HuH-7 (cell line): ENCODE results near the gene TBC1D14.
"Not testable (repeated sequence)": the region's sequence is repeated elsewhere in the genome, so short reads cannot be mapped to it uniquely, and the experiment has no call there.

Source experiments
- DNase-seq: peaks from one replicate; pipeline ENCODE4 v3.0.0; 2011; ENCODE audit warnings: low spot score

The TBC1D14 gene

DNA sequence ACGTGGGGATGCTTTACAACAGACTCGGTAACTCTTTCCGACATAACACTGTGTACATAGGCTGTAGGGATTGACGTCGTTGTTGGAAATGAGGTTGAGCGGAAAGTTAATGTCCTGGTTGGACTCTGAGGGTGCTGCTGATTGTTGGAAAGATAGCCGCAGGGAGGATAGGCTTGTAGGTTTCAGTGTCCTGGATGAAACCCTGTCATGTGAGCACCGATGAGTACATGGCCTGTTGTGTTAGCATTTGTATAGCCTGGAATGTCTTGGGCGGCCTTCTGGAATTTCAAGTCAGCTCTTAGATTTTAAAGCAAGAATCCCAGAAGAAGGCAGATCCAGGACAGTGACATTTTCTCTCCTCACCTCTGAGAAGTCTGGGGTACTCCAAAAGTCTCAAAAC, 63.3 kb downstream of the TBC1D14 start:
- DNase-seq: no peak

DNA sequence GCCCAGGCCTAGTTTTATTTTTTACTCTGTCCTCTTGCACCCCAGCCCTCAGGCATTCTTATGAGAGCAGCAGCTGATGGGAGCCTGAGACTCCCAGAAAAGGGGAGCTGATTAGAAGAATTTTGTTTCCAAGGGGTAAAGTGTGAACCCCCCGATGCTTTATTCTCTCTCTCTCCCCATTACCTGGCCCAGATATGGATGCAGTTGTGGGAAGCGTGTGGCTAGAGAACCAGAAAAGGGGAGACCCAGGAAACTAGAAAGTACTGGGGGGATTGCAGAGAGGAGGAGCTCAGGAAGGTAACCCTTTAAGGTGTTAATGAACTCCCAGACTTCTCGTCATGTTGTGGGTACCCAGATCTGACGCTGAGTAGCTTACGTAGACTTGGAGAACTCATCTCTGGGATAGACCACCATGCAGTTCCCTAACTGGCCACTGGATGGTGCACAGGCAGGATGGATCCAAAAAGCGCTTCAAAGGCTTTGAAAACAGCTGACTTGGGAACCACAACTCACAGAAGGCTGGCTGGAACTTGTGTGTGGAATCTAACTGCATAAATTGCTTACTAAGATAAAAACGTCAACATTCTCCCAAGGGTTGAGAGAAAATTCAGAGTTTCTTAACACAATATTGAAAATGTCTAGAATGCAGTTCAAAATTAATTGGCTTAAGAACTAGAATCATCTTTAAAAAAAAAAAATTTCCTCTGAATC, 64.7 kb downstream of the TBC1D14 start:
- DNase-seq: peak; percentile 93

DNA sequence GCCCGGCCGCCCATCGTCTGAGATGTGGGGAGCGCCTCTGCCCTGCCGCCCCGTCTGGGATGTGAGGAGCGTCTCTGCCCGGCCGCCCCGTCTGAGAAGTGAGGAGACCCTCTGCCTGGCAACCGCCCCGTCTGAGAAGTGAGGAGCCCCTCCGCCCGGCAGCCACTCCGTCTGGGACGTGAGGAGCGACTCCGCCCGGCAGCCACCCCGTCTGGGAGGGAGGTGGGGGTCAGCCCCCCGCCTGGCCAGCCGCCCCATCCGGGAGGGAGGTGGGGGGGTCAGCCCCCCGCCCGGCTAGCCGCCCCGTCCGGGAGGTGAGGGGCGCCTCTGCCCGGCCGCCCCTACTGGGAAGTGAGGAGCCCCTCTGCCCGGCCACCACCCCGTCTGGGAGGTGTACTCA, 68.2 kb downstream of the TBC1D14 start:
- not testable (repeated sequence) for DNase-seq

DNA sequence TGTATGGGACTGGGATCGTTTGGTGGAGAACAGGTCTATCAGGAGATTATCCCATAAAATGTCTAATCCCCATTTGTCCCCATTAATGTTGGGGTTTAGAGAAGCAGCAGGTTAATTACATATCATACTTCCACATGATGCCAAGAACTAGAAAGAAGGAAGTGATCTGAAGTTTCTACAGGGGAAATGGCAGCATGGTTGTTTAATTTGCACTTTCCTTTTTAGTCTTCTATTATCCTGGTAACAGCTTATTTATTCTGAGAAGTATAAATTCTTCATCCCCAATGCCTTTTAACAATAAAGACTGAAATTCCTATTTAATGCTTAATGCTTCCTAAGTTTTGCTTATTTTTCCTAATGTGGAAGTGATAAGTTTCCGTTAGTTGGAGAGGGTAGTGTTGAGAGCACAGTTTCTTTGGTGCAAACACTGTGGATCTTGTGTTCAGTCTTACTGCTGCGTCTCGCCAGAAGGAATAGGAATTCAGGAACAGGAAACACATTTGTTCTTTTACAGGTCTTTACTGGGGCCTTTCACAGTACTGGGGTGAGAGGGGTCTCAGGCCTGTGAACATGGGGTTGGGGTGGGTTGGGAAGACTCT, 74.0 kb downstream of the TBC1D14 start:
- no peak for DNase-seq

DNA sequence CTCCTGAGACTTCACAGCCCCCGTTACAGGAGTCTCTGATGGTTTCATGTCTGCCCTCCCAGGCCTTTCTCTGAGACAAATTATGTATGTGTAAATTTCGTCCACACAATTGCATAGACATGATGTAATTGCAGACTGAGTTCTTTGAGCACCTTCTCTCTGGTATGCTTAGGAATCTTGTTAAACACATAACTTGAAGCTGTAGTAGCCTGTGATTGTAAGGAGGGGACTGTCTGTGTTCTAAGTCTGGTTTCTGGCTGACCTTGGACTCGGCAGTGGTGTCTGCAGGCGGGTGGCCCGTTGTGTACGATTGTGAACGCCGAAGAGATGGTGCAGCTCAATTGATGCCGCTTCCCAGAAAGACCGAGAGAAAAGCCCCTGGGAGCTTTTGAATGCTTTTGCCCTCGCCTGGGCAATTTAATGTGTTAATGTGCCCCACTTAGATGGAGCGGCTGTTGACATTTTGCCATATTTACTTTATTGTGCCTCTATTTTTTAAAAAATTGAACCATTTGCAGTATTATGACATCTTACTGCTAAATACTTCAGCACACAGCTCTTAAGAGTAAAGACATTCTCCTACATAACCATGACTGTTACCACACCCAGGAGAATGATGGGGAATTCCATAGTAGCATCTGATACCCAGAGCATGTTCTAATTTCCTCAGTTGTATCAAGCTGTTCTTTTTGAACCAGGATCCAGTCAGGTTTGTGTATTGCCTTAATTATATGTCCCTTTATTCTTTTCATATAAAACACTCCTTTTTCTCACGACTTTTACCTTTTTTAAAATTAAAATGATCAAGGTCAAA, 75.2 kb downstream of the TBC1D14 start:
- no peak for DNase-seq

DNA sequence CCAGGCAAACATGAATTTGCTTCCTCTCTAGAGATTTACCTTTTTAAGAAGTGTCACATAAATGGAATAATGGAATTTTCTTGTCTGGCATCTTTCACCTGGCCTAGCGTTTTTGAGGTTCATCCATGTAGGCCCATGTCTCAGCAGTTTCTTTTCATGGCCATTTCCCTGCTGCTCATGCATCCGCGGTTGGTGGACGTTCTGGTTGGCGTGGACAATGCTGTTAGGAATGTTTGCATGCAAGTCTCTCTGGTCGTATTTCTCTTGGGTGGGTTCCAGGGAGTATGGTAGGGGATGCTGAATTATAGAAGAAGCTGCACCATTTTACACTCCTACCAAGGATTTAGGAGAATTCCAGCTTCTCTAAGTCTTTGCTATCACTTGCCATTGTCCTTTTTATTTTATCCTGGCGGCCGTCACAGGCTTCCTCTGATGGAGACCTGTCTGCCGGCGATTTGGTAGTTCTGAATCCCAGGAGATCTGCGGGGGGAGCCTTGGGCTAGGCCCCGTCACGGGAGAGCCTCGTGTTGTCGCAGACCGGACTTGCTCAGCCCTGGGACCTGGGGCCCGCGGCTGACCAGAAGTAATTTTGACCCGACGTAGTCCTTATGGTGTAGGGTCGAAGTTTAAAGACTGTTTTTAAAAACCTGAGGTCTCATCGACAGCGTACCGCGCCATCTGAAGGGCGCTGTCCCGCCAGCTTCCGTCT, 76.6 kb downstream of the TBC1D14 start:
- DNase-seq: no peak

DNA sequence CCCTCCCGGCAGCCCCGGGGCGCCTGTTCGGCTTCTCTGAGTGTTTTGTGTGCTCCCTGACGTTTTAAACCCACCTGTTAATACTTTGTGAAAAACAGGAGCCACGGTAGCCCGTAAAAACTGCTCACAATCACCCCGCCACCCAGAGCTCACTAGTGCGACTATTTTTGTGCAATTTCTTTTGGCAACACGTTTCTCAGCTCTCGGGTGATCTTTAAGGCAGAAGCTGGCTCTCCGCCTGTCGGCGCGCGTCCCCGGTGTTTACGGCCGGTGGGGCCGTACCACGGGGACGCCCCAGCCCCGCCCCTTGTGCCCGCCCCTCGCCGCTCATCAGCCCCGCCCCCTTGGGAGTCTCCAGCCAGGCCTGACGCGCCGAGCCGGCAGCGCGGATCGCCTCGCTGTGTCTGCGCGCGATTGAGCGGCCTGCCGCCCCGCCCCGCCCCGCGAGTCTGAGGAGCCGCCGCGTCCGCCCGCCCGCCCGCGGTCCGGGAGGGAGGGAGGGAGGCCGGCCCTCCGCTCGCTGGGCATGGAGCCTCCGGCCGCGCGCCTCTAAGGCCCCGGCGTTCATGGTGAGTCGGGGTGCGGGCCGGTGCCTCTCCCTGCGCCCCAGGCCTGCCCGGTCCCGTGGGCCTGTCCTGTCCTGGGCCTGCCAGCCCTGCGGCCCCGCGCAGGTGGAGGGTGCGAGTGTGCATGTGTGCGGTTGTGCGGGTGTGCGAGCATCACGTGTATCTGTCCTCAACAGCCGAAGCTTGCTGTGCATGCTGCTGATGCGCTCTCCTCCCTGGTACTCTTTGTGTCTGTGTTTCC, 77.4 kb downstream of the TBC1D14 start:
- peak; percentile 89 for DNase-seq

DNA sequence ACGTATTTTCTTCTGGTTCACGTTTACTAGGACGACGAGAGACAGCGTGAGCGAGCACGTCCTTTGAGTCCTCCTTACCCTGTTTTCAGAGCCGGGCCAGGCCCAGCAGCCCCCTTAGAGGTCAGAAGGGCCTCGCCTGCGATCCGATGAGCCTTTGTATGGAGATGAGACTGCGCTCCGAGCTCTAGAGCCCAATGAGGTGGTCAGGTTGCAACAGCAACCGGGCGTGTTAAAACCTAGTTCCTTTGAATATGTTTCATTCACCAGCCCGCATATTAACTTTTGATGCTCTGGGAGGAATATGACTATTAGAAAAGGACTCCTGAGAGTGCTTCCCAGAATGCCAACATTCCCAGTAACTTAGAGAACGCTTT, 77.9 kb downstream of the TBC1D14 start:
- no peak for DNase-seq

DNA sequence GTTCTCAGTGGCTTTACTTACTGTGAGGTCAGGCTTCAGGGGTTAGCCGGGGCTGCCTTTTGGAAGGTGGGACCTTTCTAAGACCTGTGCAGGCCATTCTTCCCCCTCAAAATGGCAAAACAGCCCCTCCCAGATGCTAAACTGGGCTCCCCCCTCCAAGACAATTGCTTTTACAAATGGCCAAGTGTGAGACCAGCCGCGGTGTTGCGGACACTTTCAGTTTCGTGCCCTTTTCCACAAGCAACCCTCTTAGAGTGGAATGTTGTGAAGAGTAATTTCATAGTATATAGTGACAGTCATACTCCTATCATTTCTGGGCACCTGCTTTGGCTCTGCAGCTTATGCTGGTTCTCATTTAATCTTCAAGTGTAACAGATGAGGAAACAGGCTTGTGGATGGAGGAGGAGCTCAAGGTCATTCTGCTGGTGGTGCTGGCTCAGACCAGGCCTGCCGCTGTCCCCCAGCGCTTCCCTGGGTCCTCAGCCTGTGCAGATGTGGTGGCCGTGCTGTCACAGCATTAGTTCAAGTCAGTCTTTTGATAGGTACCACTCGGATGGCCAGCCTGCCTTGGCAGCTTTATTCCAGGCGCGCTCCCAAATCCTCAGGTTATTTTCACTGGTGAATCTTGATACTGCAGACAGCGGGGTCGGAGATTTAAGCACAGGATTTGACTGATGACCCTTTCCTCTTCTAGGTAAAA, 78.5 kb downstream of the TBC1D14 start:
- DNase-seq: no peak

DNA sequence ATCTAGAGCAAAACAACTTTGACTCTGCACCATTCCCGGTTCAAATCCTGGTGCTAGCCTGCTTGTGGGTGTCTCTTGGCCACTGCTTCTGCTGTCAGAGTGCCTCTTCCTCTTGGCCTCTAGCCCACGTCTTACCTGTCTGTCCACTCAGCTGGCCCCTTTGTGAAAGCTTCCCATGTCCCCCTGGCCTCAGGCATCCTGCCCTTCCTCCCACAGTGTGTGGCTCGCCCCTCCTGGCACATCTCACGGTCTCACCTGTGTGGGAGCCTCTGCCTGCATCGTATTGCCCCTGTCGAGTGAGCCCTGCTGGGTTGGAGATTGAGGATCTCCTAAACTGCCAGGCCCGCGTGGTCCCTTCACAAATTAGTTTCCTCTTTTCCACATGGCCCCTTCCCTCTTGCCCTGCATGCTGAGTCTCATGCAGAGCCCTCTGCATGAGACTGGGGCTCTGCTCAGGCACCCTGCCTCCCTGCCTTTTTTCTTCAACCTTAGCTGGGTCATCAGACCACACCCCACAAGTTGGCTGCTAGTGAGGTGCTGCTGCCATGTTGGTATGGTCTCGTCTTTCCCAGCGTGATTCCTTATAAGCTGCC, 79.8 kb downstream of the TBC1D14 start:
- DNase-seq: no peak

DNA sequence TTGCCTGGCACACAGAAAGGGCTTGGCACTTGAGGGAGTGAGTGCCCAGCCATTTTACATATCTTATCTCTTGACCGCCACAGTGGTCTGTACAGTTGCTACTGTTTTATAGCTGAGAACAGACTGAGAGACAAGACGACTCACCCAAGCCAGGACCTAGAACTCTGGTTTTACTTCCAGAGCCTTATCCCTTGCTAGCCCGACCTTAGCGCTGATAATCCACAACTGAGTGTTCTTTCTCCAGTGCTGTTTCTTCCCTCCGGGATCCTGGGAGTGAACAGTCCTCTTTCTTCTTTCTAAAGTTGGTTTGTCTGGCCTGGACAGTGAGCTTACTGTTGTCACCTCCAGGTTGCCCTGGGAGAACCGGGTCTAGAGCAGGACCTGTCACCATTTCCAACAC, 81.0 kb downstream of the TBC1D14 start:
- DNase-seq: no peak

DNA sequence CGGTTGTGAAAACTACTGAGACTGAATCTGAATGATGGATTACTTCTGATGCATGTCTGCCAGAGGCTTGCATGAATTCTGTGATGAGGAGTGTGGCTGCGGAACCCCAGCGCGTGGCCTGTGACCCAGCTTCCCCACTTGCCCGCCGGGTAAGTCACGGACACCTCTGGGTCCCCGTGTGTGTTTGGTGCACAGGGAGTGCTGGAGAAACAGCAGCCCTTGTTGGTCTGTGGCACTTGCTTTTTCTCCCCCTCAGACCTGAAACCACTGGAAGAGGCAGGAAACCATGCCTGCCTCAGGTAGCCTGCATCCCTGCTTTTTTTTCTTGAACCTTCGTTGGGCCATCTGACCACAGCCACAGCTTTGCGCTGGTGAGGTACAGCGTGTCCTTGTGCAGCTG, 81.6 kb downstream of the TBC1D14 start:
- DNase-seq: no peak

DNA sequence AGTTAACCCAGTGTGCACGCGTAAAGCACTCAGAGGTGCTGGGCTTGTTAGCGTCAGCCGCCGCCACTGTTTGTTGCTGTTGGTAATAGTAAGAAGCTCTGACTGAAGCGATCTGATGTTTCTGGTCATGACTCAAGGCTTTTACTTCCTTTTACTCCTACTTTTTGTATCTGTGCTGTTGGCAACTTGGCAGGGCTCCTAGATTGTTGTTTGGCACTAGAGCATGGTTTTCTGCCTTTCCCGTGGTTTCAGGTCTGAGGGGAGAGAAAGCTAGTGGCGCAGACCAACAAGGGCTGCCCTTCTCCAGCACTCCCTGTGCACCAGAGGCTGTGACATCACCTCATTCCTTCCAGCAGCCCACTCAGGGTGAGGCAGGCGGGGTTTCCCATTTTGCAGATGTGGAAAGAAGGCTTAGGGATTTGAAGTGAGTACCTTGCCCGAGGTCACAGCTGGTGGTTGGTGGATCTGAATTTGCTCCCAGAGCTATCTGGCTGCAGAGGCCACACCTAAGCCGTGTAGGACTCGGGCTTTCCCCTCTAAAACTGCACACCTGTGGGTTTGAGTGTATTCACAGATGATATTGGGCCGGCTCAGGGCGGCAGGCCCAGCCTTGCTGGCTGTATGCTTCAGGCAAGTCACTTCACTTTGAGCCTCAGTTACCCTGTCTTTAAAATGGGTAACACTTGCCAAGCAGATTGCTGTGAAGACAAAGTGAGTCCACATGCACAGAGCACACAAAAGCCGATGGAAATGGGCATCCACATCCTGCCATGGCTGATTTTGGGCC, 82.3 kb downstream of the TBC1D14 start:
- no peak for DNase-seq

DNA sequence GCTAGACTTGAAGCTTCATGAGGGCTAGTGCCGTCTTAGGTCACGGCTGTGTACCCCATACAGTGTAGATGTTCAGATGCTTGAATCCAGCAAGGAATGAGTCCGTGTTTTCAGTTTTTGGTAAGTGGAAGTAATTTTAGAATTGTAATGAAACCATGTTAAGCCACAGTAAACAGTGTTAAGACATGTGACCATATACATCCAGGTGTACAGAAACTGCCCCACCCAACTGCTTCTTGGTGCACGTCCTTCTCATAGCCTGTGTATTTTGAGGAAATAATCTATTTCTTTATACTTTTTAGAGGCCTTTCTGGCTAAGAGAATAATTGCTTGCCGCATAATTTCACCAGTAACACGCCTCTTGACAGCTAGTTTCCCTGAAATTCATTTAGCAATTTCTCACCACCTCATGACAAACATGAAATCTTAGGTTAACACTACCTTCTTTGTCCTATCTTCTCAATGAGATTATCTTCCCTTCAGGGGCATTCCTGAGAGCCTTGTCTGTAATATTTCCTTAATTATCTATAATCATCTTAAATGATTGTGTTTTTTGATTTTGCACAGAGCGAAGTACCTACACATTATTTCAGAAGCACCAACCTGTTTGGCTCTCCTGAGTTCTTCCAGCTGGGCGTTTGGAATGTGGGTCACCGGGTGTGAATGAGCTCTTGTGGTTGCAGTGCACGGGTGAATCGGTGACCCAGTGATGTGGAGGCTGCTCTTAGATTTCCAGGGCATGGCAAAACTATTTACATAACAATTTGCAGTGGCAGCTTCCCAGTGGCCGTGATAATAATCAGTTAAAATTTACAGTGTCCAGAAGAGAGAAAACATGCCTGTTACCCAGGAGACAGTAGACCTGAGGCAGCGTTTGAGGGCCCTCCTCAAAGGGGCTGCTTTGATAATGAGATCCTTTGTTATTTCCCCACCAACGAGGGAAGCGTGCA, 83.4 kb downstream of the TBC1D14 start:
- no peak for DNase-seq

DNA sequence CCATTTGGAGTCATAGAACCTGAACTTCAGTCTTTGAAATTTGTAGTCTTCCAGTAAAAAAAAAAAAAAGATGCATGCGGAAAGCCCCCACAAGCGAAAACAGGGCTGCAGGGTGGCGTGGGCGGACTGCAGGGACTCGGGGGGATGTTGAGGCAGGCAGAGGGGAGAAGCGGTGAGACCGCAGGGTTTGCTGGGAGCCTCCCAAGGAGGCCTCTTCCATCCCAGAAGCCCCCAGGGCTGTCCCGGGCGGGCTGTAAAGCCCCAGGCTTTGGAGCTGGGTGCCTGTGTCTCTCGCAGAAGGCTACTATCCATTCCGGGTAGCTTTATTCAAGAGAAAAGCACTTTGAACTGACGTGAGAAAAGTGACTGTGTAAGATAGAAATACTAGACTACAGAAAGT, 86.9 kb downstream of the TBC1D14 start:
- DNase-seq: no peak

DNA sequence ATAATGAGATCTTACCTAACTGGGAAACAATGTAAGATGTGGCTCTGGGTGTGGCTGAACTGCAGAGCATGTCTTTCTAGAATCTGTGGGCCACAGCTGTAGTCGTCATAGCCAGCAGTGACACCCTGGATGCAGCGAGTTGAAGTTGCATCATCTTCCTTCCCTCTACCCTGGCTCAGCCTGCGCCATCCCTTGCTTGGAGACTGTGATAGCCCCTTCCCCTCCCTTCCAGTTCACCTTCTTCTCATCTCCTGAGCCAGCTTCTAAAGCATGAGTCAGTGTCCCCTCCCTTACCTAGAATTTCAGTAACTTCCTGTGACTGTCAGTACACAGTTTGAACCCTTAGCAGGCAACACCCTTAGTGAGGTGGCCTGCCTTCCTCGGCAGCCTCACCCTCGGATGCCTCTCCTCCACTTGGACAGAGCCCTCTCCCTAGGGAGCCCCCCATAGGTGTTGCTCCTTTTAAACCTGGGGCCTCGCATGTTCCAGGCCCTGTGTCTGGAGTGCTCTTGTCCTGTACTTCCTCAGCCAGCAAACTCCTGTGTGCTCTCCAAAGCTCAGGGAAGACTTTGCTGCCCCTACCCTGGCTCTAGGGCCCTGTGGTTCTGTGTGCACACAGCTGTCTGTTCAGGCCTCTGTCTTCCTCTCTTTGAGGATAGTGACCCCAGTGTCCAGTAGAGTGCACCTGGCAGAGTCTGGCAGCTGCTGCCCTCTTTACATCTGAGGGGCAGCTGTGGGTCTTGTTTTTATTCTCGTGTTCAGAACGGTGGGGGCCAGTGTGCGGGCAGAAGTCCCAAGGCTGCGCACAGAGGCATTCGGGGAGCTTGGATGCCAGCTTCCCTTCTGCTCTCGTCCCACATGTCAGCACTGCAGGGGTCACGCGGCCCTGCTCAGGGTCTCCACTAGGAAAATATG, 89.8 kb downstream of the TBC1D14 start:
- no peak for DNase-seq

DNA sequence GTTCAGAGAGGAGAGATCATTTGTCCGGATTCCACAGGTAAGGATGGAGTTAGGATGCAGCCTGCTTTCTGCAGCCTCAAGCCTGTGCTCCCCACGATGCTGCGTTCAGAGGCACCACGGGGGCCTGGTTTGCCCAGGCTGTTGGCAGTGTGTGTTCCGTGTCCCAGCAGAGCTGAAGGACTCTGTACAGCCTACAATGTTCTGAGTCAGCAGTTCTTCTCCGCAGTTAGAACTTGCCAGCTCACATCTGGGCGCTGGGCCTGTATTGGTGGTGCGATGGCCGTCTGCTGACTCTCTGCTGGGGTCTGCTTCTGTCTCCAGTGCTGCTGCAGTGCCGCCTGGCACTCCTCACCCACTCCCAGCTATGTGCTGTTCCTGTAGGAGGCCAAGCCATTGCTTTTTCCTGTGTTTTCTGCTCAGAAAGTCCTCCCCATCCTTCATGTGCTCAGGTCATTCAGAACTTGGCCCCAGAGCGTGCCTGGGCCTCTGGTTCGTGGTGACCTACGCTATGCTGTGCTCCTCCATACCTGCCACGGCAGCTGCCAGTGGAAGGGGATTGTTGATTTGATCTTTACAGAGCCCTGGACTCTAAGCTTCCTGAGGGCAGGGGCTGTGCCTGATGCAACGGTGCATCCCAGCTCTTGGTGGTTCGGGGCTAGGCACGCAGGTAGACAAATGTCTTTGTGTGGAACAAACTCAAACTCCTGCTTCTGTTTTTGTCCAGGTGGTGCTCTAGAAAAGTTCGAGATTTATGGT, 91.0 kb downstream of the TBC1D14 start:
- no peak for DNase-seq
